Cerebellar nuclear complex (tissue), 1 donor: ENCODE data around the gene MED10.

Experiments used
- DNase-seq, 2 experiments: peaks; one replicate each; lab custom pipeline; 2025; lab: John Stamatoyannopoulos, UW

MED10 gene

DNA sequence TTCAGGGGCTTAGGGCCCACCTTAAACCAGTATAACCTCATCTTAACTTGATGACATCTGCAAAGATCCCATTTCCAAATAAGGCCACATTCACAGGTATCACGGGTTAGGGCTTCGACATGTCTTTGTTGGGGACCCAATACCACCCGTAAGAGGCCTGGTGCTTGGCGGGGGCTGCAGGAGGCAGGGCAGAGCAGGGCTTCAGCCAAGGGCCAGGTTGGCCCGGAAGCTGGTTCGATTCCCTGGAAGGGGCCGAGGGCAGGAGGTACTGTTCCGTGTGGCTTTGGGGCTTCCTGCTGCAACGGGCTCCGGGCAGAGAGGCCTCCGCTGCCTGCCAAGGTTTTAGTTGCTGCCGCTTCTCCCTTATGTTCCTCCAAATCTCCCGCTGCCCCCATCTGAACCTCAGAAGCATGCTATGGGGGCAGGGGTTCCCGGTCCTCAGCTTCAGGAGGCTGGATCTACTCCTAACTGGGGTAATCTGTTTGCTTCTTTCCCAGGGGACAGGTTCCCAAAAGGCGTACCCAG lies 29.8 kb downstream of the MED10 start:
- DNase-seq, result peak in 1 of 2 experiments; percentile 38

DNA sequence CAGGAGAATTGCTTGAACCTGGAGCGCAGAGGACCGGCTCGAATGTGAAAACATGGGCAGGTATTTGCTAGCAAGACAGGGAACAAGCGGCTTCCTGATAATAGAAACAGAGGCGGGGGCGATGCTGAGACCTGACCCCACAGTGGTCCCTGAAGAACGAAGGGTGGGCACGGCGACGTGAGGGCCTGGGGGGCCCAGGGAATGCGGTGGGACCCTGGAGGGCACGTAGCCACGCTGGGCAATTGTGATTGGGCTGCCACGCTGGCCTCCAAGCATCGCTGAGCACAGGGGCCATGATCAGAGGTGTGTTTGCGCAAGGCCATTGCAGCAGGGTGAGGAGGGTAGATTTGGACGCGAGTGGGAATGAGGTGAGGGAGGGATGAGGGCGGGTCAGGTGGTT lies 30.7 kb downstream of the MED10 start:
- no peak for DNase-seq

GRCh38 chr5:6347165-6347564 lies 31.2 kb downstream of the MED10 start:
- no peak for DNase-seq

DNA sequence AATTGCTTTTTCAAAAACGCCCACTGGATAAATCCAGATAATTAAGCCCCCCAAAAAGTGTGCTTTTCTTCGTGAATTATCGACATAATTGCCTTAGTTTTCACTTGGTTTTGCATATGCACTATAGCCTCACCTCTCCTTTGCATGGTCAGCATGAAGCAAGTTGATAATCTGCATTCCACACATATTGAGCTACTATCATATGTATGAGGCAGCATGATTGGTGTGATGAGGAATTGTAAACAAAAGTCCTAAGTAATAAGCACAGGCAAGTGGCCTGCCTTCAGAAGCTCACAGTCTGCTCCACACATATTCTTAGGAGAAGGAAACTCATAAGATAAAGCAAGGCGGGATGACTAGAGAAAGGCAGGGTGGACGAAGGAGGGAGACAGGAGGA lies 33.8 kb downstream of the MED10 start:
- no peak for DNase-seq

DNA sequence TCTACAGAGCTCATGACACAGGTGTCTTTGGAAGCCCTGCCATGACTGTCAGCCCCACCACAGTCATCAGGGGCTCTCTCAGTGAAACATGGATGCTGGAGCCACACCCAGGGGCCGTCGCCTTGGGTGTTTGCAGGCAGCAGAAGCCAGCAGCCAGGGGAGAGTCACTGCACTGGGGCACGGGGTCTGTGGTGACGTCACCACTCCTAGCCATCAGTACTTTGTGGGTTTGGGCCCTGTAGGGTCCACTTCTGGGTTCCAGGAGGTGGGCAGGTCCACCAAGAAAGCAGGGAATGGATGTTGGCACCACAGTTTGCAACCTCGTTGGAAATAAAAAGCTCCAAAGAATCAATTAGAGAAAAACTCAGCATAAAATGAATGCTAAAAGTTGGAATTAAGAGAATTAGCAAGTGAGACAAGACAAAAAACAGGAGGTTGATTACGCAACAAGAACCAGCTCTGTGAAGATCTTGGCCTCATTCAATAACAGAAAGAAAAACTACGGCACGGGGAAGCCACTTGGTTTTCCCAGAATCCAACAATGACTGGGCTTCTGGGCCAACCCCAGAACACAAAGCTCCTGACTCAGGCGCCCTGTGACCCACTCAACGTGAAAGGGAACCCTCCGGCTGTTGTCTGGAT lies 34.3 kb downstream of the MED10 start:
- no peak for DNase-seq

DNA sequence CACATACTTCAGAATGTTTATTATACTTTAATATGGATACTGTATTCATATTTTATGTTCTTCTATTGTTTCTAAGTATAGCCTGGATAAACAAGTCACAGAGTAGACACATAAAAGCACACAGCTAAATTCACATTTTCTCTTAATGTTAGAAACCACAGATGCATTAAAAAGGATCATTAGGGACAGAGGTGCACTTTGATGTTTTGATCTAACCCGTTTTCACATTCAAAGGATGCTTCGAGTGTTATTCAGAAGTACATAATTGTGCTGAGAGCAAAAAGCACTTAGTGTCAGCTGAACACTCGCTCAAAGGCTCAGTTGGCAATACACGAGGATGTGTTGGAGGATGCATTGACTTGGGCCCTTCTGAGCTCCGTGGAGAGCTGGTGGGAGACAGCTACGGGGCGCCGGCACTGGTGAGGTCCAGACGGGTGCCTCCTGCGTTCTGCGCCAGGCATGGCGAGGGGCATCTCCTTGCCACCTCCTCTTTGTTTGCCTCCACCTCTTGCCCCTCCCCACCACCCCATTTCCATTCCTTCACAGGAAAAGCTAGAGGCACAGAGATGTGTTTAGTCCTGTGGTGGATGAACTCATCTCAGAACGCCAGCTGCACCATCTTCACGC lies 35.5 kb downstream of the MED10 start:
- no peak for DNase-seq

GRCh38 chr5:6340100-6340499 lies 38.2 kb downstream of the MED10 start:
- DNase-seq, result no peak

DNA sequence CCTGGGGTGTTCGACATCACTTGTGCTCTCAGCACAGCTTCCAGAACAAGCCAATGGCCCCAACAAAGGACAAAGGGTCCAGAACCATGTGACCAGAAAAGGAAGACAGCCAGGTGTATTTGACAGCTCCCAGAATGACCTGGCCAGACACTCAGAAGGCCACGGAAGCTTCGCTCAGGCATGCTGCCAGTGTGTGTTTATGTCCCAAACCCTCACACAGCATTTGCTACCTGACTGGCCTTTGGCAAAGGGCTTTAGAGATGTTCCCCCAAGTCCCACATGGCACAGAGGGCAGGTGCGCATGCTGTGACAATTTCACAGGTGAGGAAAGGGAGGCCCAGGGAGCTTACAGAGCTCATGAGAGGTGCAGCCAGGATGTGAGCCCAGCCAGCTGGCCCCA lies 39.5 kb downstream of the MED10 start:
- DNase-seq, result peak; percentile 66 to 78

- DNase-seq, result no peak
Measured at GRCh38 chr5:6338135-6338534, 40.2 kb downstream of the MED10 start.

- DNase-seq, result no peak
Measured at GRCh38 chr5:6333182-6333905, 45.0 kb downstream of the MED10 start.

GRCh38 chr5:6328173-6328572 lies 50.2 kb downstream of the MED10 start:
- DNase-seq, result no peak

DNA sequence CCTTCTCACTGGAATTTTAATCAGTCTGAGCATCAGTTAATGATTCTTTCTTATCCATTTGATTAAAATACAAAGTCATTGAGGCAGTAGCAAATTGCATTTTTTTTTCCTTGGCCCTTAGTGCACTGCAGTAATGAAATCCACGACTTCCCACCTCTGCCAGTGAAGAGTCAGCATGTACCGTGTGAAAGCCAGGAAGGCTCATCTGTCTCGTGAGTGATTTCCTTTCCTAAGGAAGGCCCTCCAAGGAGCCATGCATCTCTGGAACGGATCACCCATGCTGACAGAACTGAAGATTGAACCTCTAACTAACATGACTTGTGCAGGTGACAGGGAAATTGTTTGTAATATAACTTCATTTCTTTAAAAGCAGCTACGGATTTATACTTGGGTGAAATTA lies 51.6 kb downstream of the MED10 start:
- DNase-seq, result no peak

DNA sequence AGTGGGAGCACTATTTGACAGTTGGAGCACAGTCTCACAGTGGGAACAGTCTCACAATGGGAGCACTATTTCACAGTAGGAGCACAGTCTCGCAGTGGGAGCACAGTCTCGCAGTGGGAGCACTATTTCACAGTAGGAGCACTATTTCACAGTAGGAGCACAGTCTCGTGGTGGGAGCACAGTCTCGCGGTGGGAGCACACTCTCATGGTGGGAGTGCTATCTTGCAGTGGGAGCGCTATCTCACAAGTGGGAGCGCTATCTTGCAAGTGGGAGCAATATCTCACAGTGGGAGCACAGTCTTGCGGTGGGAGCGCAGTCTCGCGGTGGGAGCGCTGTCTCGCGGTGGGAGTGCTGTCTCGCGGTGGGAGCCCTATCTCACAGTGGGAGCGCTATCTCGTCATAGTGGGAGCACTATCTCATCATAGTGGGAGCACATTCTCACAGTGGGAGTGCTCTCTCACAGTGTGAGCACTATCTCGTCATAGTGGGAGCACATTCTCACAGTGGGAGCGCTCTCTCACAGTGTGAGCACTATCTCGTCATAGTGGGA lies 56.1 kb downstream of the MED10 start:
- no peak for DNase-seq
